ENCODE results near the gene IFI27.

GRCh38 chr14:94136575-94137331 lies 26.2 kb downstream of the IFI27 start:
- TF ChIP-seq CTCF (IDR thresholded peaks at IDR 0.05) (peak; percentile 83 to 93 (median 90)), POLR2A (IDR thresholded peaks at IDR 0.05) (no peak)

Measured in prostate gland (tissue), 2 donors.